HG02884 (cell line): ENCODE results near the gene SGPP2.

Source experiments
- ATAC-seq: cut with Tn5 transposase; IDR thresholded peaks from one replicate; pipeline ENCODE4 v1.9.1; 2021; ENCODE audit warnings: mild to moderate bottlenecking, moderate library complexity; ENCODE audit not compliant: unreplicated experiment

Gene SGPP2

DNA sequence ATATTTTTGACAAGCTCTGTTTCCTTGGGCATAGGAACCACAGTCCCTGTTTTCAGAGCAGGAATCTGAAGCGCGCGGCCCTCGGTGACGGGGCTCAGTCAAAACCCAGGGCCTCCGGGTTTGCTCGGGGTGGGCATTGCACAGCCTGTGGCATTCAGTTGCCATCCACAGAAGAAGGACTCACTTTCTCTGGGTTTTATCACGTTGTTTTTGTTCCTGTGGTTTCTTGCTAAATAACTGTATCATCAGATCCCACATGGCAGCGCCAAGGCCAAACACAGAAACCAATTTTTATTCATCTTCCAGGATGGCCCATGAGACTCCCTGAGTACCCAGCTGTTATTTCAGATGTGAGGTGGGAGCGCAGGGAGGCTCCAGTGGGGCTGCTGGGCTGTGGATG, 35.6 kb downstream of the SGPP2 start:
- no peak for ATAC-seq

- no peak for ATAC-seq
Measured at GRCh38 chr2:222465746-222466145, 41.4 kb downstream of the SGPP2 start.

GRCh38 chr2:222468346-222468745, 44.0 kb downstream of the SGPP2 start:
- no peak for ATAC-seq

- ATAC-seq: no peak
Measured at GRCh38 chr2:222470802-222471468, 46.6 kb downstream of the SGPP2 start.

DNA sequence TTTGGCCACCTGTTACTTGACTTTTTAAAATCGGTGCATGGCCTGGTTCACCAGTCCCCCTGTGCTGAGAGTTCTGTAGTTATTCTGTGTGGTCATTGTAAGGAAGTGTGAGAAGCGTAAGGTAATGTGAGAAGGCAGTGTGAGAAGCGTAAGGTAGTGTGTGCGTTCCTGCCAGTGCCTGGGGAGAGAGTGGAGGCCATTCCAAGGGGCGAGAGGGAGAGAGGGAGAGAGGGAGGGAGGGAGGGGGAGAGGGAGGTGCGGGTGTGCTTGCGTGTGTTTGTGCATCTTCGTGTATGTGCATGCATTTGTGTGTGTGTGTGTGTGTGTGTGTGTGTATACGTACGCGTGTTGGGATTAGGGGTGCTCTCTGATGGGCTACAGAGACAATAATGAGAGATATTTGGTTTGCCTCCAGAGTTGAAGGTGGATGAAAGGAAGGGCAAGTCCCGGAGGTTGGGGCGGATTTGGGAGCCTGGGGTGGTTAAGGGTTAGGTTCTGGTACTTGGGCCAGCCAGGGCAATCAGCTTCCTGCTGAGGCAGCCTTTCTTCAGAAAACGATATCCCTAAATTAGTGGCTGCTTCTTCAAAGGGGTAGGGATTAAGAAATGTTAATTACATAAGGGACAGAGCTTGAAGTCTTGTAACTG, 53.7 kb downstream of the SGPP2 start:
- ATAC-seq: no peak

- ATAC-seq: no peak
Measured at GRCh38 chr2:222479859-222480258, 55.5 kb downstream of the SGPP2 start.

- no peak for ATAC-seq
Measured at GRCh38 chr2:222480497-222480896, 56.2 kb downstream of the SGPP2 start.

DNA sequence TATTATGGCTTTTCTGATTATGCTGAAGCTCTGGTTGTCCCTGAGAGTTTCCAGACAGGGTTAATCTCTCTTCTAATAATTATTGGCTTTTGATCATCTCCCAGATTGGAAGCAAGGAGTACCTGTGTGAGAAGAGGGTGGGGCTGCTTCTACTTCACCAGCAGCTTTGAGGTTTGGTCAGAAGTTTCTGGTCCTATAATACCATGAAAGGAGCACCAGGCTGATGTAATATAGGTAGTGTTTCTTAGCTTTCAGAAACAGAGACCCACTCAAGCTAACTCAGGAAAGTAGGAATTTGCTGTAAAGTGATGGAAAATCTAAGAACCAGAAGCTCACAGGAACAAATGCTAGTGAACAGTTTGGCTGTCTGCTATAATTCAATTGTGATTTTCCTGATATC, 57.6 kb downstream of the SGPP2 start:
- ATAC-seq: no peak

DNA sequence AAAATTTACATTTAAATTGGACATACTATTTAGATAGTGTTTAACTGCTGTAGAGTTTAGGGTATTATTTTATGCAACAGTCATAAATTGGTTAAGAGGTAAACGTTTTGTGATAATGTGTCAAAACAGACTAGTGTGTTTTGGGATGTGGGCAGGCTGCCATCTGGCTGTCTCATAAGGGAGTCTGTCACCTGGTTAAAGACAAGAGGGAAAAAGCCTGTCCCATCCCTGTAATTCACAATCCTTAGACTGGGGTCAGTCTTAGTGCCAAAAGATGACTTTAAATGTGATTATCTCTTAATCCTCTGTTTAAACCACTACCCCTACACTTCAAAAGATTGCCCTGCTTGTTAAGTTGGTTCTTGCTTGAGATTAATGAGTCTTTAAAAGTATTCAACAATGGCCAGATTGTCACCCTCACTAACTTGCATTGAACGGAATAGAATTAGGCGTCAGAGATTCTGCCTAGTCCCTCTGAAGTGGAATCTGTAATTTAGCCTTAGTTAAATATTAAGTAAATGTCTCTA, 59.2 kb downstream of the SGPP2 start:
- ATAC-seq: no peak

DNA sequence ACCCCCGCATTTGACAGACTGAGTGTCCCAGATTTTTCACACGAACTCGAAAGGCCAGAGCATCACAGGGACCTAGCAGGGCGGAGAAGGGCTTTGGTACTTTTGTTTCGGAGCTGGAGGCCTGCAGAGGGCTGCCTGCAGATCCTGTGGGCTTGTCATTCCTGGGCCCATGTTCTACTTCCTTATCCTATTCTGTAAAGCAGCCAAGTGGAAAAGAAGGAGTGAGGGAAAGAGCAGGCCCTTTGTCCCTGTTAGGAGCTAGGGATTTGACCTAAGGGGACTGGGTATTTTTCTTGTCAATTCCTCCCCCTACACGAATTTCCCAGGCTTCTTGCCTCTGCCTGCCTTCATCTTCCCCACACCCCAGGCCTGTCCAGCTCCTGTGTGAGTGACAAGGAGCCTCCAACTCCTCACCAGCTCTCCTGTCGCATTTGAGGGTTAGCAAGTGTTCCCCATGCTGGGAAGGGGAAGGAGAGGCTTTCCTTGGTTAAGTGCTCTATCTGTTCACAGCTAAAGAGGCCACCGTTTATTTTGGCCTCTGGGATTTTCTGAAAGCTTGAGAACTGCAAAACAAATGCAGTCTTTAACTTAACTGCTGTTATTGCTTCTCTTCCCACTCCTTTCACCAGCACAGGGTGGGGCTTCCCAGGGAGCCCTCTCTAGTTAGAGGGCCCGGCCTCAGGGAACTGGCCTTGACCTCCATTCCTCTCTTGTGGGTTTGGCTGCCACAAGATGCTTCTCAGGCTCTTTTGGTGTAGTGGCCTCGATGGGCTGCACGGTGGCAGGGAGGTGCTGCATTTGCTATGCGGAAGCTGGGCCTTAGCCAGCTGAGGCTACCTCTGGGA, 61.2 kb downstream of the SGPP2 start:
- ATAC-seq: no peak

DNA sequence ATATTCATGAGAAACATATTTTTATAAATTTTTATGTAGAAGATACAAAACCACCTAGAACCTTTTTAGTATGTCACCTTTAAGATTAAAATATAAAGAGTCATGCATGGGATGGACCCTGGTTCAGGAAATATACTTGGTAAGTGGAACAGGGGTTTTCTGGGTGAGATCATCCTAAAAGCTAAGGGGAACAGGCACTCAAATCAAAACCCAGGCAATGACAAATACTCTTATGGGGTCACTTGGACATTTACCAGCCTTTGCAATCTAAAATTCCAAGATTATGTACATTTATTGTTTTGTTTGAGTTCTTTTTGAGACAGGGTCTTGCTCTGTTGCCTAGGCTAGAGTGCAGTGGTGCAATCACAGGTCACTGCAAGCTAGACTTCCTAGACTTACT, 65.8 kb downstream of the SGPP2 start:
- ATAC-seq: peak; percentile 54

DNA sequence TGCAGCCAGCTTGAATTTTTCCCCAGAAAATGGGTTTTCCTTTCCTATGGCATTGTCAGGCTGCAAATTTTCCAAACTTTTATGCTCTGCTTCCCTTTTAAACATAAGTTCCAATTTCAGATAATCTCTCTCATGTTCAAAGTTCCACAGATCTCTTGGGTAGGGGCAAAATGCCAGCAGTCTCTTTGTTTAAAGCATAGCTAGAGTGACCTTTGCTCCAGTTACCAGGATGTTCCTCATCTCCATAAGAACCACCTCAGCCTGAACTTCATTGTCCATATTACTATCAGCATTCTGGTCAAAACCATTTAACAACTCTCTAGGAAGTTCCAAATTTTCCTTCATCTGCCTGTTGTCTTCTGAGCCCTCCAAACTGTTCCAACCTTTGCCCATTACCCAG, 68.3 kb downstream of the SGPP2 start:
- ATAC-seq: no peak

DNA sequence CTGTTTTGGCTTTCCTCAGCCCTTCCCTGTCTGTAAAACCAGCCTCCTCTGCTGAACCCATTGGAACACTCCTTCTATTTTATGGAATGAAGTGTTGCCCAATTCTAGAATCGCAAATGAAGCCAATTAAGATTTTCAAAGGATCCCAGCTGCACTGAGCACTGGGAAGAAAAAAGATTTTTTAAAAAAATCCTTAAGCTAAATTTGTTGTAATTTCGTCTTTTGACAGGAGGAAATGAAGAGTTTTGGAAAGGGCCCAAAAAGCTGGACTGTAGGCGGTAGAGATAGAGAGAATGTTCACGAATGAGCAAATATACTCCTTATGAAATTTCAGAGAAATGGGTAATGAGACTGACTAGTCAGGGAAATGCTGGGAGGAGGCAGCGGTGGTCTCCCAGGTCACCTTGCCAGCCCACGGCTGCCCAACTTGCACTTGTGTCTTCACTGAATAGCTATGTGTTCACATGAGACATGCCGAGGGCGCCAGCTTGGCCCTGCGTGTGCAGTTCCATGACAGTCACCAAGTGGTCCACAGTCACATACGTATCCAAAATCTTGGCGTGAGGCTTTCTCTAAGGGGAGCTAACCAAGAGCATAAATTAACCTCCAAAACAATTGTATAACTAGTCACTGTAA, 69.9 kb downstream of the SGPP2 start:
- no peak for ATAC-seq

DNA sequence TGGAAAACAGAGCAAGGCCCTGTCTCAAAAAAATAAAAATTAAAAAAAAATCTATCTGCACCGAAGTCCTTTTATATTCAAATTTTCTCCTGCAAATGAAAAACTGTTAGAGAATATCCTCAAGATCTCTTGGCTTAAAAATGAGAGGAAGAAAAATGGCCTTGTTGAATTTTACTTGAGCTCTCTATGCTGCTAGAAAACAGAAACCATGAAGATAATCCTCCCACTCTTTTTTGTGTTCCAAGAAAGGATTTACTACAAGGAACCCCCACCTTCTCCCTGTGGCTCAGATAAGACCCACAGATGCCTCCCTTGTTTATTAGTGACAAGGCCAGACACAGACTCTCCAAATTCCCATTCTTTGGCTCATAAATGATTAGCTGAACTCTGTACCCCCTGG, 71.0 kb downstream of the SGPP2 start:
- ATAC-seq: no peak

- ATAC-seq: no peak
Measured at GRCh38 chr2:222499226-222499625, 74.9 kb downstream of the SGPP2 start.

DNA sequence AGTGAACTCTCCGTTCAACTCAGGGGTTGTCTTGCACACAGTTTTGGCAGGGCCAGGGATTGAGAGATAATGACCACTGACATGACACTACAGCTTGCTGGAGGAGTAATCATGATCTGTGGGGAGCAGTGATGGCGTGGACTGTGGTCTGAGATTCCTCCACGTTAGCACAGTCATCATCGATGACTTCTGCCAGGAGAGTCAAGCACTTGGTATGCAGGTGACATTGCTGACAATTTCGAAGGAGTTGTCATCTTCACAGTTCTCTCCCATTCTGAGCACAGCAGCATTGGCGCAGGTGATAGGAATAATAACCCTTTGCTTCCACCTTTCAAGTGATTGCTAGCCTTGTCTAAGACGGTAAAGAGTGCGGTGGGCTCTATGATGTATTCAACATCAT, 79.8 kb downstream of the SGPP2 start:
- no peak for ATAC-seq

- peak; percentile 97 for ATAC-seq
Measured at GRCh38 chr2:222504719-222505118, 80.4 kb downstream of the SGPP2 start.

DNA sequence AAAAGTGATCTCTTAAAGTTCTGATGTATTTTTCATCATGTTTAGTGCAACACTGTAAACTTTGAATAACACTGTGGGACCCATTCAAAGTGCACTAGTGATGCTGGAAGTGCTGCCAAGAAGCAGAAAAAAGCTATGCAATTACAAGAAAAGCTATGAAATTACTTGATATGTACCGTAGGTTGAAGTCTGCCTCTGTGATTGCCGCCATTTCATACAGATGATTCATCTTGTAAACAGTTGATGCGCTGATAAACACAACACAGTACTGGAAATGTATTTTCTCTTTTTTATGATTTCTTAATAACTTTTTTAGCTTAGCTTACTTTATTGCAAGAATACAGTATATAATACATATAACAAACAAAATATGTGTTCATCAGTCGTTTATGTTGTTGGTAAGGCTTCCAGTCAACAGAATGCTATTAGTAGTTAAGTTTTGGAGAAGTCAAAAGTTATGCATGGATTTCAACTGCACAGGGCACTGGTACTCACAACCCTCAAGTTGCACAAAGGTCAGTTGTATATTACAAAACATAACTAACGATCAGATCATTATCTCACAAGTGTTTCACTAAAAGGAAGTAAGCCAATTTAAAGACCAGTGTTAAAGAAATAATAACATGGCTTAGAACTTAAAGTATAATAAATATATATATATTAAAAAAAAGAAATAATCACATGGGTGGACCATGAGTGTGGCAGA, 82.0 kb downstream of the SGPP2 start:
- no peak for ATAC-seq

DNA sequence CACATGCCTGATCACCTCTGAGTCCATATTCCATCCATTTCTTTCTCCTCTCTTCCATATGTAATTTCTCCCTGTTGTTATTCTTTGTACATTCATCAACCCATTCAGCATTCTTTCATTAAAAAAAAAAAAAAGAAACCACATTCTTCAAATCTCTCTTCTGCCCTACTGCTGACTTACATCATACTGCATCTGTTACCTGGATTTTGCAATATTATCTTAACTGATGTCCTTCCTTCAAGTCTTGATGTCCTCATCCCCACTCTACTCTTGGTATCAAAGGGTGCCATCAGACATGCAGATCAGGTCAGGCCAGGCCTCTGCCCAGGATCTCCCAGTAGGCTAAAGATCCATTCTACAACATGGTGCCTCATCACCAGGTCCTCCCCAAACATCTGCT, 90.6 kb downstream of the SGPP2 start:
- ATAC-seq: no peak

- ATAC-seq: no peak
Measured at GRCh38 chr2:222518570-222519381, 94.4 kb downstream of the SGPP2 start.
